BLaER1 treated with 17β-estradiol and CSF1 and Interleukin-3, amounts not matched to agents 10 nM and 100 nM (cell line): Measurements from ENCODE around the gene DCK.

Experiments
- H3K27ac ChIP-seq, 11 experiments: shearing (Covaris generic); formaldehyde crosslinking; 2 replicates each; pipeline ENCODE4 v1.8.1; 2022
- H3K27me3 ChIP-seq, 11 experiments: shearing (Covaris generic); formaldehyde crosslinking; 2 replicates each; pipeline ENCODE4 v1.8.1; 2022
- H3K36me3 ChIP-seq, 11 experiments: shearing (Covaris generic); formaldehyde crosslinking; 2 replicates each; pipeline ENCODE4 v1.8.1; 2022
- H3K4me1 ChIP-seq, 10 experiments: shearing (Covaris generic); formaldehyde crosslinking; 2 replicates each; pipeline ENCODE4 v1.8.1; 2022
- H3K4me2 ChIP-seq, 11 experiments: shearing (Covaris generic); formaldehyde crosslinking; 2 replicates each; pipeline ENCODE4 v1.8.1; 2022
- H3K4me3 ChIP-seq, 10 experiments: shearing (Covaris generic); formaldehyde crosslinking; 2 replicates each; pipeline ENCODE4 v1.8.1; 2022
- H3K9ac ChIP-seq, 11 experiments: shearing (Covaris generic); formaldehyde crosslinking; 2 replicates each; pipeline ENCODE4 v1.8.1; 2022
- H3K9me3 ChIP-seq, 11 experiments: shearing (Covaris generic); formaldehyde crosslinking; replicated peaks in 1 of 11; 2 replicates each; pipeline ENCODE4 v1.8.1; 2022
- H4K20me1 ChIP-seq, 11 experiments: shearing (Covaris generic); formaldehyde crosslinking; 2 replicates each; pipeline ENCODE4 v1.8.1; 2022
- Cebpa-rat ChIP-seq, 11 experiments: shearing (Covaris generic); IDR thresholded peaks; 2 replicates each; pipeline ENCODE4 v1.8.1; 2022

The DCK gene

DNA sequence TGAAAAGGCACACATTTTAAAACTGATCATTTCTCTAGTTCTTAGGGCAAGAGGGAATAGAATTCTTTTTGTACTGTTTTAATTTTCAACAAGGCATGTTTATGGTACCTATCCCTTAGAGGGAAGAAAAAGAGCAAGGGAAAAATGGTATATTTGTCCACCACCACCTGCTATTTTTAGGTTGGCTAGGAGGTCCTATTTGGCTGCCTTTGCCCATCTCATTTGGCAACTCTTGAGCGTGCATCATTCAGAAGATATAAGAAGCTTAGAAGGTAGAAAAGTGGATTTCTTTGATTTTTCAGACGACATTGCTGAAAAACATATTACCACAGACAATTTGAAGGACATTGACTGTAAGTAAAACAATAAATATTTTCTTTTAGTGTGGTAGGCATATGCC, 69.0 kb downstream of the DCK start:
- no peaks in the 10 kb centered on the region for H4K20me1 ChIP-seq
- no peak overlapping the region for H3K4me3 ChIP-seq
- H3K4me2 ChIP-seq, result no peak overlapping the region
- H3K9me3 ChIP-seq, result no peaks in the 10 kb centered on the region
- no peak overlapping the region for H3K27ac ChIP-seq
- H3K27me3 ChIP-seq, result no peaks in the 10 kb centered on the region
- peaks cover 0 to 6% (median 0%) of the 10 kb centered on the region in 10 experiments; a peak in 1 of 20 replicates for H3K4me1 ChIP-seq
- no peaks in the 10 kb centered on the region for H3K36me3 ChIP-seq
- H3K9ac ChIP-seq, result no peak overlapping the region
- TF ChIP-seq Cebpa-rat (IDR thresholded peaks at IDR 0.05), result no peak

DNA sequence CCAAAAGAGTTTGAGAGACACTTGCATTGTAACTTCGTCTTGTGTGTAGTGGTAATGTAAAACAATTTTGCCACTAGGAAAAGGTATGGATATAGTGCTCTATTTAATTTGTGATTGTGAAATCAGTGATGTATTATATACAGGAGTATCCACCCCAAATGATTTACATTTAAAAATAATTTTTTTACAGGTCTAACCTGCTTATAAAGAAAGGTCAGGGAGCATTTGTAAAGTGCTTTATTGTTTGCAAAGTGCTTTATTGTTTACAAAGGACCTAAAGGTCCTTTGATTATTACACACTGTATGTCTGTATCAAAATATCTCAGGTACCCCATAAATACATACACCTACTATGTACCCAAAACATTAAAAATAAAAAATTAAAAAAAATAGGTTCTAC, 70.3 kb downstream of the DCK start:
- Histone ChIP-seq H3K9me3 (no peaks in the 10 kb centered on the region), H3K4me2 (no peak overlapping the region), H3K27me3 (no peaks in the 10 kb centered on the region), H3K36me3 (no peaks in the 10 kb centered on the region), H3K9ac (no peak overlapping the region), H3K4me1 (peaks cover 0 to 6% (median 0%) of the 10 kb centered on the region in 10 experiments; a peak in 1 of 20 replicates), H3K4me3 (no peak overlapping the region), H4K20me1 (no peaks in the 10 kb centered on the region), H3K27ac (no peak overlapping the region)
- TF ChIP-seq Cebpa-rat (IDR thresholded peaks at IDR 0.05), result no peak

DNA sequence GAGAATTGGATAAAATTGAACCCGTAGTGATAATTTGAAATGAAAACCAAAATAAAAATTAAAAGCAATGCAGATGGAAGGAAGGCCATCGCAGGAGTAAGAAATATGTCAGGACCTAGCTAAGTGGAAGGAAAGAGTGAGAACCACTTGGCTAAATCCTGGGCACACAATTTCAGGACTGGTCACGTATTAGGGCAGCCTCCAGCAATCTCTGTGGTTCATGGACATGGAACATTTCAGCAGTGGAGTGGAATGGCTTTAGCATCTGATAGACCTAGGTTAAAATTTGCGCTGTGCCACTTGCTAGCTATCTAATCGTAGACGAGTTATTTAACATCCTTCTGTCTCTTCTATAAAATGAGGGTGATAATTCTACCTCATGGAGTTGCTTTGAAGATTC, 71.1 kb downstream of the DCK start:
- Histone ChIP-seq H3K36me3 (no peaks in the 10 kb centered on the region), H3K27ac (no peak overlapping the region), H3K4me1 (peaks cover 0 to 6% (median 0%) of the 10 kb centered on the region in 10 experiments; a peak in 1 of 20 replicates), H3K9me3 (no peaks in the 10 kb centered on the region), H3K4me2 (no peak overlapping the region), H3K4me3 (no peak overlapping the region), H4K20me1 (no peaks in the 10 kb centered on the region), H3K9ac (no peak overlapping the region), H3K27me3 (no peaks in the 10 kb centered on the region)
- TF ChIP-seq Cebpa-rat (IDR thresholded peaks at IDR 0.05), result no peak

GRCh38 chr4:71065991-71066510, 72.6 kb downstream of the DCK start:
- Histone ChIP-seq H4K20me1 (no peaks in the 10 kb centered on the region), H3K4me1 (peaks cover 0 to 6% (median 0%) of the 10 kb centered on the region in 10 experiments; a peak in 1 of 20 replicates), H3K9ac (no peak overlapping the region), H3K4me3 (no peak overlapping the region), H3K27me3 (no peaks in the 10 kb centered on the region), H3K36me3 (no peaks in the 10 kb centered on the region), H3K9me3 (no peaks in the 10 kb centered on the region), H3K4me2 (no peak overlapping the region), H3K27ac (no peak overlapping the region)
- no peak for TF ChIP-seq Cebpa-rat (IDR thresholded peaks at IDR 0.05)

- Histone ChIP-seq H3K27me3 (no peaks in the 10 kb centered on the region), H3K9me3 (no peaks in the 10 kb centered on the region), H3K9ac (no peak overlapping the region), H4K20me1 (no peaks in the 10 kb centered on the region), H3K4me3 (no peak overlapping the region), H3K4me1 (peaks cover 0 to 6% (median 0%) of the 10 kb centered on the region in 10 experiments; a peak in 1 of 20 replicates), H3K27ac (no peak overlapping the region), H3K4me2 (no peak overlapping the region), H3K36me3 (no peaks in the 10 kb centered on the region)
- no peak for TF ChIP-seq Cebpa-rat (IDR thresholded peaks at IDR 0.05)
Observed at GRCh38 chr4:71066737-71067716, 73.6 kb downstream of the DCK start.

DNA sequence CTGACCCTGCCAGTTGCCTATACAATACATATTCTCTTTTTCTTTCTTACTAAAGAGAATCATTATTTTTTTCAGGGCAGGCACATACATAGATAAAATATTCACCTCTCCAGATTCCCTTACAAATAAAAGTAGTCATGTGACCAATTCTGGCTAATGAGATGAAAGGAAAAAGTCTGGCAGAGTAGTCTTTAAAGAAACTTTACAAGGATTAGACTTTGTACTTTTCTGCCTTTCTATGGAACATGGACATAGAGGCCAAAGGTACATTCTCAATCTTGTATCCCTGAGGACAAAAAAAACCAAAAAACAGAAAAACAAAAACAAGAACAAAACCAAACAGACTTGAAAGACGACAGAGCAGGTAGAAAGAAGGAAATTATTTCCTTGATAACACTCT, 75.6 kb downstream of the DCK start:
- TF ChIP-seq Cebpa-rat (IDR thresholded peaks at IDR 0.05), result no peak
- Histone ChIP-seq H3K9me3 (no peaks in the 10 kb centered on the region), H3K9ac (no peak overlapping the region), H4K20me1 (no peaks in the 10 kb centered on the region), H3K27ac (no peak overlapping the region), H3K4me3 (no peak overlapping the region), H3K4me2 (no peak overlapping the region), H3K27me3 (no peaks in the 10 kb centered on the region), H3K36me3 (no peaks in the 10 kb centered on the region), H3K4me1 (peaks cover 0 to 6% (median 0%) of the 10 kb centered on the region in 10 experiments; a peak in 1 of 20 replicates)

DNA sequence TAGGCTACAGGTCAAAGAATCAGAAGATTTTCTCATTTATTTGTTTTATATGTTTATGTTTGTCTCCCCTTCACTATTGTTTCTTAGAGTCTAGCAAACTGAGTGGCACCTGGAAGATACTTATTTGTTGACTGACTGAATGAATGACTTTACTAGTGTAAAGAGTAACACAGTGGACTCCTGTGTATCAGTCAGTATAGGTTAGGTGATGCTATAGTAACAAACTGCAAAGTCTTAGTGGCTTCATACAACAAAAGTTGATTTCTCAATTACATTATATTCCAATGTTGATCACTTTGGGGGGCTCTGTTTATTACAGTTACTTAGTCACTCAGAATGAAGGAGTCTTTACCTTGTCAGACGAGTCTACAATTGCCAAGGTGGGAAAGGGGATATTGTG, 76.6 kb downstream of the DCK start:
- H4K20me1 ChIP-seq, result no peaks in the 10 kb centered on the region
- H3K9ac ChIP-seq, result no peak overlapping the region
- no peaks in the 10 kb centered on the region for H3K36me3 ChIP-seq
- TF ChIP-seq Cebpa-rat (IDR thresholded peaks at IDR 0.05), result no peak
- H3K4me1 ChIP-seq, result peaks cover 0 to 10% (median 4%) of the 10 kb centered on the region in 10 experiments; a peak in 9 of 20 replicates
- no peaks in the 10 kb centered on the region for H3K9me3 ChIP-seq
- H3K27ac ChIP-seq, result no peak overlapping the region
- no peaks in the 10 kb centered on the region for H3K27me3 ChIP-seq
- H3K4me3 ChIP-seq, result no peak overlapping the region
- no peak overlapping the region for H3K4me2 ChIP-seq

DNA sequence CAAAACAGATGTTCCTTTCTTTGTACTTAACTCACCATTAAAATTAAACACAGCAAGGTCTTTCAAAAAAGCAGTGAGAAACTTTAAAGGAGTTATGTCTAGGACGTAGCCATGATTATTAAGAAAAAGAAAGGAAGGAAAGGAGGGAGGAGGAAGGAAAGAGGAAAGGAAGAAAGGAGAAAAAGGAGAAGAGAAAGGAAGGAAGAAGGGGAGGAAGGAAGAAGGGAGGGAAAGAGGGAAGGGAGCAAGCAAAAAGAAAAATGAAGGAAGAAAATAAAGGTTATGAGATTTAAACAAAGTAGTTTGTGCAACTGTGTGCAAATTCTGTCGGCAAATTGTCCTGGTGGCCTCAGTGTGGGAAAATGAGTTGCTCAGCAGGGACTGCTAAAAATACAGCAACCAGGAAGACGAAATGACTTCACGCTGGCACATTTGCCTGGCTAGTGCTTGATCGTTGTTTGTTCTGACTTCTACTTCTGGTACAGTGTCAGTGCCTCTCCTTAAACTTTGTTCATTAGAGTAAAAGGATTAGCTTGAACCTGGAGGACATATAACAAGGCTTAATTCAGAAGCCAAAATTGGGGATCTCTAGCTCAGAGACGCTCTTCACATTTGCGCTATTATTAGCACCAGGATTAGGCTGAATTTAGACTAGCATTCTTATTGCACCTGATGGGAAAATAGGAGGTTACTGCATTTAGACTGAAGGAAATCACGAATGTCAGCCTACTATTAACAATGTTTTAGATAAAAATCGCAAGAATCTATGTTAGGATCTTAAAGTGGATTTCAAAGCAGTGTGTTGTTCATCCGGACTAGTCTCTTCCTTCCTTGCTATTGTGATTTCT, 81.2 kb downstream of the DCK start:
- Histone ChIP-seq H3K9me3 (no peaks in the 10 kb centered on the region), H3K4me1 (peaks cover 0 to 9% (median 2%) of the 10 kb centered on the region in 10 experiments; a peak in 8 of 20 replicates), H3K4me3 (no peak overlapping the region), H3K27me3 (no peaks in the 10 kb centered on the region), H3K9ac (no peak overlapping the region), H3K36me3 (no peaks in the 10 kb centered on the region), H4K20me1 (no peaks in the 10 kb centered on the region), H3K27ac (no peak overlapping the region), H3K4me2 (0 out of 22 replicates have a peak overlapping the region, but pooled peaks of 4 of the 11 experiments have one; percentile 0 to 37 (median 20))
- TF ChIP-seq Cebpa-rat (IDR thresholded peaks at IDR 0.05), result no peak
